A549 (cell line): ENCODE measurements around the gene MTHFSD.

Source experiments
- ELK1 ChIP-seq: fragments of 150-350 bp; IDR thresholded peaks from 2 replicates; pipeline ENCODE4 v1.6.1; 2014; ENCODE audit warnings: low read depth, mild to moderate bottlenecking, low read length
- EP300 ChIP-seq, 2 experiments: fragments of >200 bp; sonication (Bioruptor Twin); formaldehyde crosslinking; IDR thresholded peaks; 2 replicates in 1 of 2; 3 replicates in 1 of 2; pipeline ENCODE4 v1.6.1; 2016 to 2017
- NFE2L2 ChIP-seq: fragments of 150-350 bp; conservative IDR thresholded peaks from 2 replicates; pipeline ENCODE4 v1.6.1; 2014; ENCODE audit warnings: low read length
- RFX5 ChIP-seq: fragments of 450-650 bp; IDR thresholded peaks from 2 replicates; pipeline ENCODE4 v1.7.1; 2014; ENCODE audit warnings: antibody characterized with exemption, mild to moderate bottlenecking, moderate library complexity
- TF ChIP-seq, protein P1 (sequence below): IDR thresholded peaks from 2 replicates; pipeline ENCODE4 v1.6.1; 2012

GRCh38 chr16:86590501-86591144, 35.6 kb upstream of the MTHFSD start:
- TF ChIP-seq EP300 (IDR thresholded peaks at IDR 0.05) (peak; percentile 36 to 39; a peak in 1 of 5 replicates), ELK1 (no peak), RFX5 (no peak), NFE2L2 (no peak)
- TF ChIP-seq, protein P1, sequence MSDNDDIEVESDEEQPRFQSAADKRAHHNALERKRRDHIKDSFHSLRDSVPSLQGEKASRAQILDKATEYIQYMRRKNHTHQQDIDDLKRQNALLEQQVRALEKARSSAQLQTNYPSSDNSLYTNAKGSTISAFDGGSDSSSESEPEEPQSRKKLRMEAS = peak; percentile 66; the same call in 1 of the 2 replicates
